Fibroblast of skin of abdomen (primary cell): Measurements from ENCODE around the gene KMT5B.

Source experiments
- DNase-seq: peaks from one replicate; pipeline ENCODE4 v3.0.0-alpha.2; 2013

KMT5B gene

DNA sequence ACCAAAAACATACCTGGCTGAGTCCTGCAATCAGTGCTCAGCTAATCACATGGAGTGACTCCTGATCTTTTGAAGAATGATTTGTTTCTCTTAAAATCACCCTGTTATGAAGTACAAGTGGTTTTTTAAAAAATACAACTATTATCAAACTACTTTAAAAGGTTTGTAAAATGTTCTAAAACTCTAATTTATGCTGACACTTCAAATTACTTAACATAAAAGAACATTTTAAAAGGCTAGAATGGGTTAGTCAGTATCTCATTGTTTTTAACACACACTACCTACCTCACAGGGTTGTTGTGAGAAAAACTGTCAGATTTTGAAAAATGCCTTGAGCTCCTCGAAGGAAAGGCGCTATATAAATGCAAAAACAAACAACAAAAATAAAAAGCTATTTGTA lies 33.2 kb downstream of the KMT5B start:
- DNase-seq: no peak

DNA sequence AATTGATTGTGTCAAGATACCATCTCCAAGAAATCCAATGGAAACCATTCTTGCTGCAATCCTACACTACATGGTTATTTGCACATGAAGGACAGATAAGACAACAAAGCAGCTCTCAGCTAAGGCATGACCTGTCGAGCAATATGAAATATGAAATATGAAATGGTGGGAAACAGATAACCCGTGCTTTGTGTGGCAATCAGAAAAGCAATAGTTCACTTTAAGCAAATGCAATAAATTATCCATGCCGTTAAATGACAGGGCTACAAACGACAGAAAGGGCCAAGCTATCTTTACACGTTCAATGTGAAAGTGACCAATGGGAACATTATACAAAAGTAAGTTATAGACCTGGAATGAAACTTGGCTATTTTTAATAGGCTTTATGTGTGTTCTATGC lies 35.2 kb downstream of the KMT5B start:
- no peak for DNase-seq

DNA sequence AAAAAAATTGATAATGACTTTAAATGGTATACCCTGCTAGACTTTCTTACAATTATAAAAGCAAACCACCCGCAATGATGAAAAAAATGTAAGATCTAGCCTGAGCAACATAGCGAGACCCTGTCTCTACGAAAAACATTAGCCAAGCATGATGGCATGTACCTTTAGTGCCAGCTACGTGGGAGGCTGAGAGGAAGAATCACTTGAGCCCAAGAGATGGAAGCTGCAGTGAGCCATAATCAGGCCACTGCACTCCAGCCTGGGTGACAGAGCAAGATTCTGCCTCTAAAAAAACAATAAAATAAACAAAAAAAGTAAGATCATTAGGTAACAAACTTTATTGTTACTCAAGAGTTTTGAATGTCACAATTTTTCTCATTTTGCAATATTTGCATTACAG lies 39.2 kb downstream of the KMT5B start:
- no peak for DNase-seq

GRCh38 chr11:68169442-68169841 lies 43.7 kb downstream of the KMT5B start:
- no peak for DNase-seq

DNA sequence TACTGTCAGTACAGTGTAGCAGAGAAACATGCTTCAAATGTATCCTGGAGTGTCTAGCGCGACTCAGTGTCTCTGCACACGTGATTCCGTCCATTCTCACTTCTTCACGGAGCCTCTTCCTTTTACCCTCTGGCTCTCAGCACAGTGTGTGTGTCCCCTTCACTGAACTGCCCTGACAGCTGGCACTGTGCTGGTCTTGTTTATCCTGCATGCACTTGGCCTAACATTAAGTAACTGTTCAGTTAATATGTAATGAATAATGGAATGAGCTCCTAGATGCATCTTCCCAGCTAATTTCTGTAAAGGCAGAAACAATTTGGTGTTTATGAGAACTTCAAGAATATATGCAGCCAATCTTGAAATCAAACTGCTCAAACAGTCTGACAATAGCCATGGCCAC lies 44.4 kb downstream of the KMT5B start:
- no peak for DNase-seq

DNA sequence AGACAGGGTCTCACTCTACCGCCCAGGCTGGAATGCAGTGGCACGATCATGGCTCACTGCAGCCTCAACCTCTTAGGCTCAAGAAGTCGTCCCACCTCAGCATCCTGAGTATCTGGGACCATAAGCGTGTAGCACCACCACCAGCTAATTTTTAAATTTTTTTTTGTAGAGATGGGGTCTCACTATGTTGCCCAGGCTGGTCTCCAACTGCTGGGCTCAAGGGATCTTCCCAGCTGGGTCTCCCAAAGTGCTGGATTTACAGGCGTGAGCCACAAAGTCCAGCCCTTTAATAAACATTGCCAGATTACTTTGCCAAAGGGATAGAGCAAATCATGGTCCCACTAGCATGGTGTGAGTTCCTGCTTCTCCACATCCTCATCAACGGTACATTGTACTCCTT lies 45.6 kb downstream of the KMT5B start:
- DNase-seq: no peak

DNA sequence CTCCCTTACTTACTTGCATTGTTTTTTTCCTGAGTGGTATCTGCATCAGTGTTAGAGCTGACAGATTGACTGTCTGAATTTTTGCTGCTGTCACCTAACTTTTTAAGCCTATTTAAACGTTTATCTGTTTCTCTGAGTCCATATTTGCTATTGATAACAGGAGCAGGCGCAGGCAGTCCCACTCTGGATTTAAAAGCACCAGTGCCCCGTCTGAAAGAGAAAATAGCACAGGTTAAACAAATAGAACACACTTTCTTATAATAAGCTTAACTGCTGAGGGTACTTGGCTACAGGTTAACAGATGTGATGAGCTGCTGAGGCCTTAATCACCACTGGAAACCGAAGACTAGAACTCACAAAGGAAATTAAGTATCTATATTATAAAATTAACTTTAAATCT lies 46.1 kb downstream of the KMT5B start:
- no peak for DNase-seq

GRCh38 chr11:68165601-68166000 lies 47.5 kb downstream of the KMT5B start:
- no peak for DNase-seq

GRCh38 chr11:68164437-68164836 lies 48.7 kb downstream of the KMT5B start:
- peak; percentile 17 for DNase-seq

- no peak for DNase-seq
These were observed 49.4 kb downstream of the KMT5B start for GRCh38 chr11:68163691-68164090.

- DNase-seq: no peak
These were observed 52.9 kb downstream of the KMT5B start for GRCh38 chr11:68160100-68160695.

DNA sequence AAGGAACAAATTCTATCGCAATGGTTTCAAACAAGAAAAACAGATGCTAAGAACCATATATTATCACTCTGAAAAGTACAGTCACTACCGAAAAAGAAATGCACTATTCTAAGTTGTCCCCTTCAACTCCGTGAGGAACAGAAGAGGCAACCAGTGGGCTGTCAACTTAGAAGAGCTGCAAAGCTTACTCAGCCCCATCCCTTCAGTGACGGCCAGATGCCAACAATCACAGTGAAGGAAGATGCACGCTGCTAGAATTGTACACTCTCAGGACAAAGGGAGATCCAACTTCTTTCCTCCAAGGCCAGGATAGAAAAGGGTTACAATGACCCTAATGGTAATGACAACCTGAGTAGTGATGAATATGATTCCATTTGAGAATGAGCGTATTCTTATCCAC lies 53.4 kb downstream of the KMT5B start:
- no peak for DNase-seq

DNA sequence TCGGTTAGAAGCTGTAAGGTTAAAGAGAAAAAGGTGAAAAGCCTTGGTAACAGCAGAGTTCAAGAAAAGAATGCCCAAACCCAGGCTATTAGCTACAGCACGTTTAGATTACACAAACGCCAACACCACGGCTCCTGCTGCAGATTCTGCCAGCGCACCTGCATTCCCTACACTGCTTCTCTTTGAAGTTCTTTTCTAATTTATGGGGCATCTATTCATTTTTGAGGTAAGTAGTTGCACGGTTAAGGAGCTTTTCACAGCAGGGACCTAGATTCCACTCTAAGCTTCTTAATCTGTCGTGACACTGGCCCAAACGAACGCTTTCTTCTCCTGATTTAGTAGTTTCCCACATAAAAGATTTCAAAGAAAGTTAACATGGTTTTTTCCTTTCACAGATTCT lies 53.9 kb downstream of the KMT5B start:
- DNase-seq: no peak

DNA sequence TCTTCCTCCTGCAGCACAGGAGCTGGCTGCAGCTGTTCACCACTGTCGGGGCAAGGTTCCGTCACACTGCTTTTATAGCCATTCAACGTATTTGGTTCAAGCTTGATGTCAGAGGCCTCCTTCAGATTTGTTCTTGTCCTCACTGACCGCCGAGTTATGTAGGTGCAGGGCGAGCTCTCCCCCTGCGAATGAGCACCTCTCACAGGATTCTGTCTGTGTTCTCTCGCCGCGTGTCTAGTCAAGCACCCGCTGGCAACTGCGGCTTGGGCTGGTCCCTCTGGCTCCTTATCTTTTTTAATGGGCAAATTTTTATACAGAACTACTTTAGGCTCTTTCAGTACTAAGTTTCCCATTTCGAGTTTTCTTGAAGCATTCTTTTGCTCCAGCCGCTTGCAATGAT lies 54.5 kb downstream of the KMT5B start:
- DNase-seq: no peak

- DNase-seq: no peak
These were observed 59.4 kb downstream of the KMT5B start for GRCh38 chr11:68153742-68154141.

- no peak for DNase-seq
These were observed 63.1 kb downstream of the KMT5B start for GRCh38 chr11:68150037-68150436.

GRCh38 chr11:68149417-68149816 lies 63.7 kb downstream of the KMT5B start:
- DNase-seq: no peak

DNA sequence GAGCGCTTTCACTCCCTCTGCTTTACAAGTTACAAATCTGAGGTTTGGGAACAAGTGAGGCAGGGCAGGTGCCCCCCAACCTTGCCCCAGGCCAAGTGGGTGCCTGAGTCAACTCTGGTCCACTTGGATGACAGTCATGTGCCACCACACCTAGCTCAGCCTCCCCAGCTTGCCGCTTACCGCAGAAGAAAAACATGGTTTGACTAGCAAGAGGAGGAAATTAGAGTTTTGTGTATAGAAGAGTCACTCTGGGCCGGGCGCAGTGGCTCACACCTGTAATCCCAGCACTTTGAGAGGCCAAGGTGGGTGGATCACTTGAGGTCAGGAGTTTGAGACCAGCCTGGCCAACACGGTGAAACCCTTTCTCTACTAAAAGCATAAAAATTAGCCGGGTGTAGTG lies 64.2 kb downstream of the KMT5B start:
- DNase-seq: no peak

GRCh38 chr11:68148071-68148805 lies 64.9 kb downstream of the KMT5B start:
- no peak for DNase-seq

- DNase-seq: no peak
These were observed 66.2 kb downstream of the KMT5B start for GRCh38 chr11:68146704-68147474.

DNA sequence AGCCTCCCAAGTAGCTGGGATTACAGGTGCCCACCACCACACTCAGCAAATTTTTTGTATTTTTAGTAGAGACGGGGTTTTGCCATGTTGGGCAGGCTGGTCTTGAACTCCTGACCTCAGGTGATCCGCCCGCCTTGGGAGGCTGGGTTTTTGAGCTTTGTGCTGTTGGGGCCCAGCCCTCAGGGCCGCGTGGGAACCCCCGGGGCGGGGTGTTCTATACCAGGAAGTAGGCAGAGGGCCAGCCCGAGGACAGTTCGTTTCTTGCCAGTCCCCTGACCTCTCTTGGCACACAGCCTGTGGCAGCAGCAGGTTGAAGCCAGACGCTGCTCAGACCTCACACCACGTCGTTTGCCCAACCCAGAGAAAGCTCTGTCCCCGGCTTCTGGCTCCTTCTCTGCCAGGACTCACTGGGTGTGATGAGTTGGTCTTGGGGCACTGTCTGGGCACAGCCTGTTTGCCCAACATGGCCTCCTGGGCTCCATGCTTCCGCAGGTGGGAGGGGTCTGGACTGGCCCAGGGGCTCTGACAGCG lies 67.0 kb downstream of the KMT5B start:
- DNase-seq: no peak

GRCh38 chr11:68145120-68145866 lies 67.8 kb downstream of the KMT5B start:
- DNase-seq: no peak

DNA sequence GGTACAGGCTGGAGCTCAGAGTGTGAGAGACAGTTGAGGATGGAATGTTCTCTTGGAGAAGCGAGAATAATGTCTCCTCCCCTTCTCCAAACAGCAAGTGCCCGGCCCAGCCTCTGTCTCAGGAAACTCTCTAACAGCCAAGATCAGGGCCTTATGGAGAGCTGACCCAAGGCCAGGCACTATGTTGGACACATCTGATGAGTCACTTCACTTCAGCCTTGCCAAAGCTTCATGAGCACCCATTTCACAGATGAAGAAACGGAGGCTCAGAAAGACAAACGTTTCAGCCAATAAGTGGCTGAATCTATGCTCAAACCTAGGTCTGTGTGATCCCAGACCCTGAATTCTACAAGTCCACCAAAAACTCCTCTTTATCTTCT lies 69.8 kb downstream of the KMT5B start:
- DNase-seq: no peak
